ENCODE results near the gene IRX3.

The IRX3 gene

GRCh38 chr16:54239456-54239855 is 47.1 kb downstream of the IRX3 start:
- no peak for DNase-seq (ENCODE audit: low read depth)
- TF ChIP-seq CTCF (IDR thresholded peaks at IDR 0.05; ENCODE audit: control insufficient read depth, insufficient read depth, low read depth, low read length, missing control alignments) = no peak
- no peak overlapping the region for H3K4me3 ChIP-seq (ENCODE audit: control insufficient read depth, low read depth, low read length)

- no peak for TF ChIP-seq CTCF (IDR thresholded peaks at IDR 0.05; ENCODE audit: control insufficient read depth, insufficient read depth, low read depth, low read length, missing control alignments)
- no peak overlapping the region for H3K4me3 ChIP-seq (ENCODE audit: control insufficient read depth, low read depth, low read length)
- DNase-seq (ENCODE audit: low read depth) = peak; percentile 39
Measured at GRCh38 chr16:54236773-54237172, 49.8 kb downstream of the IRX3 start.

GRCh38 chr16:54233615-54234014 is 53.0 kb downstream of the IRX3 start:
- TF ChIP-seq CTCF (IDR thresholded peaks at IDR 0.05; ENCODE audit: control insufficient read depth, insufficient read depth, low read depth, low read length, missing control alignments) = no peak
- H3K4me3 ChIP-seq (ENCODE audit: control insufficient read depth, low read depth, low read length) = no peak overlapping the region
- DNase-seq (ENCODE audit: low read depth) = no peak
